CD4-positive, alpha-beta T cell (primary cell): ENCODE data around the gene SSC4D. TPM values are rescaled to one million over a fixed set of nuclear protein-coding genes. Genes with fewer than 3 reads are reported as not detected.
"Not testable (repeated sequence)": the region's sequence is repeated elsewhere in the genome, so short reads cannot be mapped to it uniquely, and the experiment has no call there.

Experiments used
- ATAC-seq: fragments of 200-7000 bp; cut with Tn5 transposase; one replicate; pipeline ENCODE4 v1.10.0; 2022; ENCODE audit warnings: mild to moderate bottlenecking; ENCODE audit not compliant: poor library complexity
- CTCF ChIA-PET: fragments of 350-600 bp; sonication (Branson Sonifier 250); formaldehyde crosslinking; loops from one replicate; lab custom pipeline; 2021; ENCODE audit warnings: antibody characterized with exemption, inconsistent platforms; lab: Charles Lee
- POLR2A ChIA-PET: fragments of 350-600 bp; sonication (Branson Sonifier 250); formaldehyde crosslinking; loops from one replicate; lab custom pipeline; 2021; ENCODE audit warnings: antibody characterized with exemption, inconsistent platforms; lab: Charles Lee
- DNase-seq, 14 experiments: peaks; one replicate each; pipeline ENCODE4 v3.0.0-alpha.2; 2013 to 2020; ENCODE audit warnings: mixed read lengths in 2 of 14
- H3K27ac ChIP-seq, 2 donors: one replicate each; pipeline versions ENCODE4 v1.5.1 to v1.7.0; 2013; ENCODE audit warnings: low read length in 2 of 2, low read depth in 1 of 2, mild to moderate bottlenecking in 1 of 2
- H3K27me3 ChIP-seq, 2 experiments: 1 replicate in 1 of 2; 2 replicates in 1 of 2; pipeline versions ENCODE4 v1.6.1 to v1.7.0; 2013; ENCODE audit warnings: low read length in 2 of 2, control low read depth in 1 of 2, mild to moderate bottlenecking in 1 of 2, moderate library complexity in 1 of 2; ENCODE audit not compliant: insufficient read depth in 2 of 2, control insufficient read depth in 1 of 2
- H3K36me3 ChIP-seq: one replicate; pipeline ENCODE4 v1.6.1; 2013; ENCODE audit warnings: low read length, control low read depth; ENCODE audit not compliant: insufficient read depth
- H3K4me1 ChIP-seq: one replicate; pipeline ENCODE4 v1.6.1; 2013; ENCODE audit warnings: low read length, control low read depth; ENCODE audit not compliant: insufficient read depth
- H3K4me3 ChIP-seq: one replicate; pipeline ENCODE4 v1.5.1; 2013; ENCODE audit warnings: mild to moderate bottlenecking, low read length, moderate library complexity
- H3K9me3 ChIP-seq, 2 experiments: 1 replicate in 1 of 2; 2 replicates in 1 of 2; pipeline versions ENCODE4 v1.6.1 to v1.7.0; 2013; ENCODE audit warnings: low read length in 2 of 2, mild to moderate bottlenecking in 2 of 2, control low read depth in 1 of 2, moderate library complexity in 1 of 2; ENCODE audit not compliant: control insufficient read depth in 1 of 2, insufficient read depth in 1 of 2
- H3K27ac Mint-ChIP-seq: one replicate; pipeline ENCODE4 v1.8.0; 2020; ENCODE audit warnings: mixed read lengths
- H3K27me3 Mint-ChIP-seq: one replicate; pipeline ENCODE4 v1.8.0; 2021; ENCODE audit warnings: mixed read lengths
- H3K36me3 Mint-ChIP-seq: one replicate; pipeline ENCODE4 v1.8.0; 2021; ENCODE audit warnings: low read depth, mixed read lengths
- H3K4me1 Mint-ChIP-seq: one replicate; pipeline ENCODE4 v1.8.0; 2021; ENCODE audit warnings: low read depth, mixed read lengths
- H3K4me3 Mint-ChIP-seq: one replicate; pipeline ENCODE4 v1.8.0; 2020; ENCODE audit warnings: mild to moderate bottlenecking, mixed read lengths
- H3K9me3 Mint-ChIP-seq: one replicate; pipeline ENCODE4 v1.8.0; 2020; ENCODE audit warnings: mixed read lengths
- intact Hi-C, 2 experiments: fragments of 100-400 bp; cut with DNase I in 1 of 2; cut with micrococcal nuclease in 1 of 2; formaldehyde crosslinking; loops; one replicate each; pipeline versions ENCODE4 v1.15.1 to v1.9.0; 2023 to 2025; cut with DNase I, micrococcal nuclease
- total RNA-seq, 174 experiments: library from RNA in 2 of 174; stranded (reverse) in 2 of 174; gene quantifications; one replicate each; pipeline ENCODE4 v1.2.3 and lab custom pipeline; 2021 to 2026
- TF ChIP-seq, protein P1 (sequence below): fragments of 200-600 bp; IDR thresholded peaks from one replicate; pipeline ENCODE4 v1.8.0; 2022; ENCODE audit warnings: antibody characterized with exemption, mild to moderate bottlenecking

The SSC4D gene
- total RNA-seq, 2 experiments from 2014 or later: not detected

DNA sequence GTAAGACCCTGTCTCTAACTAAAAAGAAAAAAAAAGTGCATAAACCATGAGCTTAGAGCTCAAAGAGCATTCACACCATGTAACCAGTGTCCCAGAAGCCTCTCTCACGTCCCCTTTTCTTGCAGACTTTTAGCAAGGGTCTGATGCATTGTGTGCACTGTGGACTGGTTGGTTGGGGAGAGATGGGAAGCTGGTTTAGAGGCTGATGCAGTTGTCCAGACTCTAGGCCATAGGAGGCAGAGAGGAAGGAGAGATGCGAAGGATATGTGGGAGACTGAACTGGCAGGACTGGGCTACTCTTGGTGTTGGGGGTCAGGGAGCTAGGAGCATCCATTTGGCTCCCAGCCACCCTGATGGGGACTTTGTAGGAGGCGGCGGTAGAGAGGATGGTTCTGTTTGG is 1.8 kb downstream of the SSC4D start:
- Mint-ChIP-seq H3K4me3 (no peak overlapping the region), H3K9me3 (no peaks in the 10 kb centered on the region), H3K4me1 (no peaks in the 10 kb centered on the region), H3K27me3 (no peaks in the 10 kb centered on the region), H3K36me3 (no peaks in the 10 kb centered on the region), H3K27ac (no peak overlapping the region)
- ChIA-PET POLR2A (no interaction called here), CTCF (no interaction called here)
- Histone ChIP-seq H3K27ac (no peak overlapping the region), H3K9me3 (no peaks in the 10 kb centered on the region), H3K27me3 (no peaks in the 10 kb centered on the region), H3K4me1 (no peaks in the 10 kb centered on the region), H3K36me3 (no peaks in the 10 kb centered on the region), H3K4me3 (no peak overlapping the region)
- intact Hi-C loops: no loop called here
- TF ChIP-seq, protein P1, sequence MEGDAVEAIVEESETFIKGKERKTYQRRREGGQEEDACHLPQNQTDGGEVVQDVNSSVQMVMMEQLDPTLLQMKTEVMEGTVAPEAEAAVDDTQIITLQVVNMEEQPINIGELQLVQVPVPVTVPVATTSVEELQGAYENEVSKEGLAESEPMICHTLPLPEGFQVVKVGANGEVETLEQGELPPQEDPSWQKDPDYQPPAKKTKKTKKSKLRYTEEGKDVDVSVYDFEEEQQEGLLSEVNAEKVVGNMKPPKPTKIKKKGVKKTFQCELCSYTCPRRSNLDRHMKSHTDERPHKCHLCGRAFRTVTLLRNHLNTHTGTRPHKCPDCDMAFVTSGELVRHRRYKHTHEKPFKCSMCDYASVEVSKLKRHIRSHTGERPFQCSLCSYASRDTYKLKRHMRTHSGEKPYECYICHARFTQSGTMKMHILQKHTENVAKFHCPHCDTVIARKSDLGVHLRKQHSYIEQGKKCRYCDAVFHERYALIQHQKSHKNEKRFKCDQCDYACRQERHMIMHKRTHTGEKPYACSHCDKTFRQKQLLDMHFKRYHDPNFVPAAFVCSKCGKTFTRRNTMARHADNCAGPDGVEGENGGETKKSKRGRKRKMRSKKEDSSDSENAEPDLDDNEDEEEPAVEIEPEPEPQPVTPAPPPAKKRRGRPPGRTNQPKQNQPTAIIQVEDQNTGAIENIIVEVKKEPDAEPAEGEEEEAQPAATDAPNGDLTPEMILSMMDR: no peak
- DNase-seq (no peak), ATAC-seq (no peak)

DNA sequence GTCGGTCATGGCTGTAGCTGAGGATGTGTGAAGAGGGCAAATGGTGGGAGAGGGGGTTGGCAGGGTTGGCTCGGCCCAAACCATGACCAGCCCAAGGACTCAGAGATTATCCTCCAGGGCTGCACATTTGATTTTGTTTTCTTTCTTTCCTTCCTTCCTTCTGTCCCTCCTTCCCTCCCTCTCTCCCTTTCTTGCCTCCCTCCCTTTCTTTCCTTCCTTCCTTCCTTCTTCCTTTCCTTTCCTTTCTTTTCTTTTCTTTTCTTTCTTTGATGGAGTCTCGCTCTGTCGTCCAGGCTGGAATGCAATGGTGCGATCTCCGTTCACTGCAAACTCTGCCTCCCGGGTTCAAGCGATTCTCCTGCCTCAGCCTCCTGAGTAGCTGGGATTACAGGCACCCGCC is 3.8 kb downstream of the SSC4D start:
- no peaks in the 10 kb centered on the region for H3K4me1 Mint-ChIP-seq
- H3K9me3 Mint-ChIP-seq: no peaks in the 10 kb centered on the region
- no peaks in the 10 kb centered on the region for H3K9me3 ChIP-seq
- H3K36me3 ChIP-seq: no peaks in the 10 kb centered on the region
- no peak overlapping the region for H3K27ac ChIP-seq
- no peak overlapping the region for H3K4me3 Mint-ChIP-seq
- no peak overlapping the region for H3K27ac Mint-ChIP-seq
- no peak for DNase-seq
- intact Hi-C loops: no loop called here
- POLR2A ChIA-PET: no interaction called here
- H3K27me3 Mint-ChIP-seq: no peaks in the 10 kb centered on the region
- no peaks in the 10 kb centered on the region for H3K36me3 Mint-ChIP-seq
- TF ChIP-seq, protein P1: no peak
- no peaks in the 10 kb centered on the region for H3K27me3 ChIP-seq
- no peak for ATAC-seq
- H3K4me3 ChIP-seq: no peak overlapping the region
- no peaks in the 10 kb centered on the region for H3K4me1 ChIP-seq
- CTCF ChIA-PET: interaction anchor here (1.2 kb wide), 1 partner anchor 92 kb away, joined by 3 read pairs; no protein-coding TSS in a partner anchor

DNA sequence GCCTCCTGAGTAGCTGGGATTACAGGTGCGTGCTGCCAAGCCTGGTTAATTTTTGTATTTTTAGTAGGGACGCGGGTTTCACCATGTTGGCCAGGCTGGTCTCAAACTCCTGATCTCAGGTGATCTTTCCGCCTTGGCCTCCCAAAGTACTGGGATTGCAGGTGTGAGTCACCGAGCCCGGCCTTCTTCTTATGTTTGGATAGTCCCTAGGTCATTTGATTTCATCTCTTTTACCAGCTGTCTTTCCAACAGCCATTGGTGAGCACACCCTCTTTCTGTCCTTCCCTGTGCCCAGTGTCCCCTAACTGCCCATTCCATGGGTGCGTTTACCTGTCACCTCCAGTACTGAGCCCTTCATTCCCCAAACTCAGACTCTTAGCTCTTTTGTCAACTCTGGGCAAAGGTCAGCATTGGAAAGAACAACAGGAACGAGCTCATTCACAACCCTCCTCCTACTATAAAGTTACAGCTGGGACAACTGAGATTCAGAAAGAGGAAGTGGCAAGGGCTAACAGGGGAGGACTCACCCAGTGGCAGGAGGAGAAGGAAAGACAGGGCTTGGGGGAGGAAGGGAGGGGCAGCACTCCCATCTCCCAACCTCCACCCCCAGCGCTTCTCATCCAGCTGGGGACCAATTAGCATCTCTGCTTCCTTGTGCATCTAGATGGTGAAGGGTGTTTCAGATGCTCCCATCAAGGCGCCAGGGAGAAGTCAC is 5.6 kb downstream of the SSC4D start:
- ATAC-seq (no peak), DNase-seq (no peak)
- Mint-ChIP-seq H3K36me3 (no peaks in the 10 kb centered on the region), H3K27ac (no peak overlapping the region), H3K4me3 (no peak overlapping the region), H3K9me3 (no peaks in the 10 kb centered on the region), H3K4me1 (no peaks in the 10 kb centered on the region), H3K27me3 (no peaks in the 10 kb centered on the region)
- intact Hi-C loops: no loop called here
- Histone ChIP-seq H3K27ac (no peak overlapping the region), H3K4me1 (no peaks in the 10 kb centered on the region), H3K27me3 (no peaks in the 10 kb centered on the region), H3K4me3 (no peak overlapping the region), H3K9me3 (no peaks in the 10 kb centered on the region), H3K36me3 (no peaks in the 10 kb centered on the region)
- POLR2A ChIA-PET: no interaction called here
- CTCF ChIA-PET: no interaction called here
- TF ChIP-seq, protein P1: no peak

DNA sequence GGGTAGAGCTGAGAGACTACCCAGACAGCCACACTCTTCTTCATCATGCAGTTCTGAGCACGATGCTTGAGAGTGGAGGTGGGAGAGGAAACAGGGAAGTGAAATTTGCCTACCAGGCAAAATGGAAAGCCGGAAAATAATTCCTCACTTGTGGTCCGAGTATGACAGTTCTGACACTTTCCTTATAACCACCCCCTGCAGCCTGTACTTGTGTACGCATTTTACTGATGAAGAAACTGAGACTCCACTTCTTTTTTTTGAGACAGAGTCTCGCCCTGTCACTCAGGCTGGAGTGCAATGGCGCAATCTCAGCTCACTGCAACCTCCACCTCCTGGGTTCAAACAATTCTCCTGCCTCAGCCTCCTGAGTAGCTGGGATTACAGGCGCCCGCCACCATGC is 6.4 kb downstream of the SSC4D start:
- CTCF ChIA-PET, H3K9me3 Mint-ChIP-seq, H3K36me3 Mint-ChIP-seq, H3K27ac ChIP-seq, H3K36me3 ChIP-seq, H3K27me3 Mint-ChIP-seq, ATAC-seq, H3K4me3 ChIP-seq, intact Hi-C loops, H3K4me1 Mint-ChIP-seq, DNase-seq, H3K4me3 Mint-ChIP-seq, H3K9me3 ChIP-seq, H3K27ac Mint-ChIP-seq, H3K27me3 ChIP-seq, H3K4me1 ChIP-seq, POLR2A ChIA-PET: not testable (repeated sequence)
